Measurements from ENCODE around the gene CCDC6. TPM values are rescaled to one million over a fixed set of nuclear protein-coding genes. Genes with fewer than 3 reads are reported as not detected.
"Not testable (repeated sequence)": the region's sequence is repeated elsewhere in the genome, so short reads cannot be mapped to it uniquely, and the experiment has no call there.

CCDC6 gene
- total RNA-seq, 2 experiments from 2014 or later = 9.5 to 25.4 TPM

DNA sequence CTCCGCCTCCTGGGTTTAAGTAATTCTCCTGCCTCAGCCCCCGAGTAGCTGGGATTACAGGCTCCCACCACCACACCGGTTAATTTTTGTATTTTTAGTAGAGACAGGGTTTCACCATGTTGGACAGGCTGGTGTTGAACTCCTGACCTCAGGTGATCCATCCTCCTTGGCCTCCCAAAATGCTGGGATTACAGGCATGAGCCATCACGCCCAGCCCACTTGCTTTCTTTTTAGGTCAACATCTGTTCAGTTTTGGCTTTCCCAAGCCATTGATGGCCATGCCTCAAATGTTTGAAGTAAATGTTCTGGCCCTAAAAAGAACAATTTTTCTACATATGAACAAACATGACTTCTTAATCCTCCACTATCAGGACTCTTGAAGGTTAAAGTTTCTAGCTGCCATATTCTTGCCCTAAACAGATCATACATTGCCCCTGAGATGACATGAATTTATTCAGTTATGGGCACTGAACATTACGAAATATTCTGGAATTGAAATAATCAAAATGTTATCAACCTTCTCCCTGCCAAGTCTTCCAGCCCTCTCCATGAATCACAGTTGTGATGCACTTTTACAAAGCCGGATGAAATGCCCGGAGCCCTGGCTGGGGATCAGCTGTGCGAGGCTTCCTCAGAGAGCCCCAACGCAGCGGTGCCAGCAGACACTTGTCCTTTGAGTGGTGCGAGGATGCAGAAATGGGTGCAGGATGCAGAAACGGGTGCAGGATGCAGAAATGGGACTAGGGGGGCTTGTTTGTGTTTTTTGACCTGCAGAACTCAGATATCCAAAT lies 156.0 kb downstream of the CCDC6 start:
- BruUV-seq (replicated peaks) = no TSS peak
- Histone ChIP-seq H2AFZ (ENCODE audit: low read length) (no peak overlapping the region), H3K4me3 (ENCODE audit: low read depth, low read length, poor library complexity, severe bottlenecking) (no peak overlapping the region), H4K20me1 (ENCODE audit: insufficient read depth, low read length) (no peaks in the 10 kb centered on the region), H3K9me3 (ENCODE audit: low read length) (no peaks in the 10 kb centered on the region), H3K9me2 (ENCODE audit: insufficient read depth, low read length) (no peaks in the 10 kb centered on the region), H3K36me3 (ENCODE audit: insufficient read depth, low read length) (no peaks in the 10 kb centered on the region), H3K4me1 (ENCODE audit: insufficient read depth, low read length, poor library complexity, severe bottlenecking) (no peaks in the 10 kb centered on the region), H3K79me2 (ENCODE audit: insufficient read depth, low read depth, low read length) (no peaks in the 10 kb centered on the region), H3K4me2 (ENCODE audit: low read length) (no peak overlapping the region), H3K27ac (ENCODE audit: low read depth, low read length, poor library complexity, severe bottlenecking) (no peak overlapping the region)
- POLR2A ChIA-PET = no interaction called here
- TF ChIP-seq, protein P1, sequence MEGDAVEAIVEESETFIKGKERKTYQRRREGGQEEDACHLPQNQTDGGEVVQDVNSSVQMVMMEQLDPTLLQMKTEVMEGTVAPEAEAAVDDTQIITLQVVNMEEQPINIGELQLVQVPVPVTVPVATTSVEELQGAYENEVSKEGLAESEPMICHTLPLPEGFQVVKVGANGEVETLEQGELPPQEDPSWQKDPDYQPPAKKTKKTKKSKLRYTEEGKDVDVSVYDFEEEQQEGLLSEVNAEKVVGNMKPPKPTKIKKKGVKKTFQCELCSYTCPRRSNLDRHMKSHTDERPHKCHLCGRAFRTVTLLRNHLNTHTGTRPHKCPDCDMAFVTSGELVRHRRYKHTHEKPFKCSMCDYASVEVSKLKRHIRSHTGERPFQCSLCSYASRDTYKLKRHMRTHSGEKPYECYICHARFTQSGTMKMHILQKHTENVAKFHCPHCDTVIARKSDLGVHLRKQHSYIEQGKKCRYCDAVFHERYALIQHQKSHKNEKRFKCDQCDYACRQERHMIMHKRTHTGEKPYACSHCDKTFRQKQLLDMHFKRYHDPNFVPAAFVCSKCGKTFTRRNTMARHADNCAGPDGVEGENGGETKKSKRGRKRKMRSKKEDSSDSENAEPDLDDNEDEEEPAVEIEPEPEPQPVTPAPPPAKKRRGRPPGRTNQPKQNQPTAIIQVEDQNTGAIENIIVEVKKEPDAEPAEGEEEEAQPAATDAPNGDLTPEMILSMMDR (conservative IDR thresholded peaks at IDR 0.05; ENCODE audit: low read length) = no peak
- no peak for TF ChIP-seq EZH2phosphoT487 (IDR thresholded peaks at IDR 0.05; ENCODE audit: borderline replicate concordance, low read depth, low read length)
- intact Hi-C loops (cut with micrococcal nuclease; ENCODE audit: unreplicated experiment) = no loop called here
- no peak for DNase-seq (ENCODE audit: low spot score)
- CTCF ChIA-PET (ENCODE audit: unreplicated experiment) = no interaction called here

DNA sequence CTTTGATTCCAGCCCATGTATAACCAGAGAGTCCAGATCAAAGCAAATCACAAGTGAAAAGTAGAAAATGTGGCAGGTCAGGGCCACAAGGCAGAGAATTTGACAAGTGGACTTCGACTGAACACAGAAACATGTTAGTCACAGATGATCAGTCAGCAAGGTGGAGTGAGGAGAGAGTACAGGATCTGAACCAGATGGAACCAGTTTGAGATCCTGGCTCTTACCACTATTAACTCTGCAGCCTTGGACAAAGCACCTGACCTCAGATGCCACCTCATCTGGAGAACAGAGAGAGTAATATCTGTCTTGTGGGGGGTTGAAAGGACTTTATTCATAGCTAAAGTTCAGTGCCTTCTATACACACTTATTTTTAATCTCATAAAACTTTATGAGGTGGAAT lies 157.5 kb downstream of the CCDC6 start:
- DNase-seq (ENCODE audit: low spot score) = no peak
- H3K9me3 ChIP-seq (ENCODE audit: low read length) = no peaks in the 10 kb centered on the region
- no peak overlapping the region for H3K27ac ChIP-seq (ENCODE audit: low read depth, low read length, poor library complexity, severe bottlenecking)
- H3K9me2 ChIP-seq (ENCODE audit: insufficient read depth, low read length) = no peaks in the 10 kb centered on the region
- no peak overlapping the region for H3K4me3 ChIP-seq (ENCODE audit: low read depth, low read length, poor library complexity, severe bottlenecking)
- TF ChIP-seq, protein P1 (conservative IDR thresholded peaks at IDR 0.05; ENCODE audit: low read length) = no peak
- TF ChIP-seq EZH2phosphoT487 (IDR thresholded peaks at IDR 0.05; ENCODE audit: borderline replicate concordance, low read depth, low read length) = no peak
- CTCF ChIA-PET (ENCODE audit: unreplicated experiment) = no interaction called here
- no peak overlapping the region for H3K4me2 ChIP-seq (ENCODE audit: low read length)
- H3K4me1 ChIP-seq (ENCODE audit: insufficient read depth, low read length, poor library complexity, severe bottlenecking) = no peaks in the 10 kb centered on the region
- intact Hi-C loops (cut with micrococcal nuclease; ENCODE audit: unreplicated experiment) = no loop called here
- H4K20me1 ChIP-seq (ENCODE audit: insufficient read depth, low read length) = no peaks in the 10 kb centered on the region
- no peaks in the 10 kb centered on the region for H3K79me2 ChIP-seq (ENCODE audit: insufficient read depth, low read depth, low read length)
- BruUV-seq (replicated peaks) = no TSS peak
- POLR2A ChIA-PET = interaction anchor here (0.6 kb wide), 1 partner anchor 1757 kb away, joined by 3 read pairs; no protein-coding TSS in a partner anchor
- no peak overlapping the region for H2AFZ ChIP-seq (ENCODE audit: low read length)
- H3K36me3 ChIP-seq (ENCODE audit: insufficient read depth, low read length) = no peaks in the 10 kb centered on the region

DNA sequence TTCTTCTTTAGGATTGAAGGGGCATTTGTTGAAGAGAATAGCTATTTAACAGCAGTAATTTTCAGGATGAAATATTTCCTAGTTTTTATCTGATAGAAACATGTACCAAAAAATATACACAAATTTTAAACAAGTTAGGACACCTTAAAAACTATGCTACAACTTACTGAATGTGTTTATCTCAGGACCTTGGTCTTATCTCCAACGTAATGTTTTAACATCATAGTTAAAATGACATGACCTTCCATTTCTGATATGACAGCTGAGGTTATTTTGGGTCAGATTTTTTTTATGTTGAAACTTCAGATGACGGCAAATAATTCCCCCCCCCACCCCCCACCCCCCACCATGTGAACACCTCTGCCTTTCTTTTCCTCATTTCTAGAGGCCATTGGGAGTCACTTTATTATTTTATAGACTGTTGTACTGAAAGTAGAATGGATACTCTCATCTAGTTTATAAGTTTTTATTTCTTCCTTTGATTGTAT lies 161.1 kb downstream of the CCDC6 start:
- no TSS peak for BruUV-seq (replicated peaks)
- no peaks in the 10 kb centered on the region for H3K9me2 ChIP-seq (ENCODE audit: insufficient read depth, low read length)
- H3K27ac ChIP-seq (ENCODE audit: low read depth, low read length, poor library complexity, severe bottlenecking) = no peak overlapping the region
- H3K4me1 ChIP-seq (ENCODE audit: insufficient read depth, low read length, poor library complexity, severe bottlenecking) = no peaks in the 10 kb centered on the region
- ChIA-PET CTCF (ENCODE audit: unreplicated experiment) (no interaction called here), POLR2A (interaction anchor here (0.6 to 0.7 kb wide), 3 partner anchors 21 to 1390 kb away, joined by 3 to 4 read pairs (median 4); no protein-coding TSS in a partner anchor)
- no peak overlapping the region for H2AFZ ChIP-seq (ENCODE audit: low read length)
- no peak overlapping the region for H3K4me3 ChIP-seq (ENCODE audit: low read depth, low read length, poor library complexity, severe bottlenecking)
- no peaks in the 10 kb centered on the region for H4K20me1 ChIP-seq (ENCODE audit: insufficient read depth, low read length)
- H3K36me3 ChIP-seq (ENCODE audit: insufficient read depth, low read length) = no peaks in the 10 kb centered on the region
- intact Hi-C loops (cut with micrococcal nuclease; ENCODE audit: unreplicated experiment) = no loop called here
- no peak overlapping the region for H3K4me2 ChIP-seq (ENCODE audit: low read length)
- TF ChIP-seq EZH2phosphoT487 (IDR thresholded peaks at IDR 0.05; ENCODE audit: borderline replicate concordance, low read depth, low read length) = no peak
- TF ChIP-seq, protein P1 (conservative IDR thresholded peaks at IDR 0.05; ENCODE audit: low read length) = no peak
- no peaks in the 10 kb centered on the region for H3K9me3 ChIP-seq (ENCODE audit: low read length)
- no peak for DNase-seq (ENCODE audit: low spot score)
- H3K79me2 ChIP-seq (ENCODE audit: insufficient read depth, low read depth, low read length) = no peaks in the 10 kb centered on the region

DNA sequence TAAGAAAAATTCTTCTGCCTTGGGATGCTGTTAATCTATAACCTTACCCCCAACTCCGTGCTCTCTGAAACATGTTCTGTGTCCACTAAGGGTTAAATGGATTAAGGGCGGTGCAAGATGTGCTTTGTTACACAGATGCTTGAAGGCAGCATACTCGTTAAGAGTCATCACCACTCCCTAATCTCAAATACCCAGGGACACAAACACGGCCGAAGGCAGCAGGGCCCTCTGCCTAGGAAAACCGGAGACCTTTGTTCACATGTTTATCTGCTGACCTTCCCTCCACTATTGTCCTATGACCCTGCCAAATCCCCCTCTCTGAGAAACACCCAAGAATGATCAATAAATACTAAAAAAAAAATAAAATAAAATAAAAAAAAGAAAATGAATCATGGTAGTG lies 161.6 kb downstream of the CCDC6 start:
- CTCF ChIA-PET (ENCODE audit: unreplicated experiment); H3K9me3 ChIP-seq (ENCODE audit: low read length); H3K4me3 ChIP-seq (ENCODE audit: low read depth, low read length, poor library complexity, severe bottlenecking); H3K4me1 ChIP-seq (ENCODE audit: insufficient read depth, low read length, poor library complexity, severe bottlenecking); H3K27ac ChIP-seq (ENCODE audit: low read depth, low read length, poor library complexity, severe bottlenecking); DNase-seq (ENCODE audit: low spot score); H4K20me1 ChIP-seq (ENCODE audit: insufficient read depth, low read length); H2AFZ ChIP-seq (ENCODE audit: low read length); H3K9me2 ChIP-seq (ENCODE audit: insufficient read depth, low read length); H3K36me3 ChIP-seq (ENCODE audit: insufficient read depth, low read length); H3K79me2 ChIP-seq (ENCODE audit: insufficient read depth, low read depth, low read length); intact Hi-C loops (cut with micrococcal nuclease; ENCODE audit: unreplicated experiment); BruUV-seq (replicated peaks); H3K4me2 ChIP-seq (ENCODE audit: low read length): not testable (repeated sequence)
- POLR2A ChIA-PET = interaction anchor here (0.6 to 0.7 kb wide), 3 partner anchors 20 to 1390 kb away, joined by 3 to 4 read pairs (median 4); no protein-coding TSS in a partner anchor

Measured in OCI-LY7 (cell line).